ENCODE measurements around the gene UFL1. TPM values are rescaled to one million over a fixed set of nuclear protein-coding genes. Genes with fewer than 3 reads are reported as not detected.

UFL1 gene
- total and polyA plus RNA-seq, 12 donors, result 19.7 to 54.4 (median 32.5) TPM

- Histone ChIP-seq H3K4me1 (replicated peaks in 1 of 2) (peaks cover 0 to 18% of the 10 kb centered on the region in 2 donors), H3K27me3 (no peaks in the 10 kb centered on the region), H3K9me3 (replicated peaks in 1 of 3) (peaks cover 0 to 7% (median 0%) of the 10 kb centered on the region in 3 donors), H3K36me3 (replicated peaks in 1 of 2) (peaks cover 0 to 50% of the 10 kb centered on the region in 2 donors), H3K4me3 (no peak overlapping the region), H3K27ac (no peak overlapping the region)
- WGBS, 4 donors, result 61 to 79% (median 65%) methylated on average over 1 of the region's 1 CpG
- DNase-seq, result no peak
- TF ChIP-seq CTCF (IDR thresholded peaks at IDR 0.05) (no peak), POLR2A (IDR thresholded peaks at IDR 0.05) (no peak)
- intact Hi-C loops (cut with DNase I), result no loop called here
These were observed 10.8 kb downstream of the UFL1 start for GRCh38 chr6:96532399-96532798.

- Histone ChIP-seq H3K27me3 (no peaks in the 10 kb centered on the region), H3K36me3 (replicated peaks in 1 of 2) (peaks cover 0 to 35% of the 10 kb centered on the region in 2 donors), H3K9me3 (replicated peaks in 1 of 3) (peaks cover 0 to 7% (median 0%) of the 10 kb centered on the region in 3 donors), H3K4me1 (replicated peaks in 1 of 2) (peaks cover 0 to 13% of the 10 kb centered on the region in 2 donors), H3K4me3 (no peak overlapping the region), H3K27ac (no peak overlapping the region)
- 36 to 61% (median 45%) methylated on average over 5 of the region's 5 CpGs for WGBS, 4 donors
- no peak for DNase-seq
- intact Hi-C loops (cut with DNase I), result no loop called here
- TF ChIP-seq CTCF (IDR thresholded peaks at IDR 0.05), result no peak
- no peak for TF ChIP-seq POLR2A (IDR thresholded peaks at IDR 0.05)
These were observed 16.1 kb downstream of the UFL1 start for GRCh38 chr6:96537726-96538125.

GRCh38 chr6:96542702-96543101 is 21.1 kb downstream of the UFL1 start:
- Histone ChIP-seq H3K36me3 (replicated peaks in 1 of 2) (peaks cover 0 to 64% of the 10 kb centered on the region in 2 donors), H3K27ac (no peak overlapping the region), H3K4me3 (no peak overlapping the region), H3K4me1 (replicated peaks in 1 of 2) (peaks cover 0 to 7% of the 10 kb centered on the region in 2 donors), H3K9me3 (replicated peaks in 1 of 3) (no peaks in the 10 kb centered on the region), H3K27me3 (no peaks in the 10 kb centered on the region)
- no peak for DNase-seq
- intact Hi-C loops (cut with DNase I), result no loop called here
- TF ChIP-seq CTCF (IDR thresholded peaks at IDR 0.05) (peak in 5 of 6 experiments; percentile 15 to 42 (median 25)), POLR2A (IDR thresholded peaks at IDR 0.05) (no peak)

- Histone ChIP-seq H3K36me3 (replicated peaks in 1 of 2) (peaks cover 0 to 54% of the 10 kb centered on the region in 2 donors), H3K4me3 (no peak overlapping the region), H3K27ac (no peak overlapping the region), H3K27me3 (no peaks in the 10 kb centered on the region), H3K9me3 (replicated peaks in 1 of 3) (no peaks in the 10 kb centered on the region), H3K4me1 (replicated peaks in 1 of 2) (no peaks in the 10 kb centered on the region)
- WGBS, 4 donors, result 94 to 99% (median 96%) methylated on average over 3 of the region's 3 CpGs
- intact Hi-C loops (cut with DNase I), result no loop called here
- no peak for TF ChIP-seq POLR2A (IDR thresholded peaks at IDR 0.05)
- no peak for TF ChIP-seq CTCF (IDR thresholded peaks at IDR 0.05)
- no peak for DNase-seq
These were observed 24.3 kb downstream of the UFL1 start for GRCh38 chr6:96545882-96546281.

Data from adrenal gland (tissue), 12 donors.